ENCODE data around the gene MEGF6. TPM values are rescaled to one million over a fixed set of nuclear protein-coding genes. Genes with fewer than 3 reads are reported as not detected.

MEGF6 gene
- total RNA-seq, 5 donors from 2014 or later (not counting 1 experiment from before 2014, with no cell fraction given) = 63.3 to 213 (median 193) TPM

DNA sequence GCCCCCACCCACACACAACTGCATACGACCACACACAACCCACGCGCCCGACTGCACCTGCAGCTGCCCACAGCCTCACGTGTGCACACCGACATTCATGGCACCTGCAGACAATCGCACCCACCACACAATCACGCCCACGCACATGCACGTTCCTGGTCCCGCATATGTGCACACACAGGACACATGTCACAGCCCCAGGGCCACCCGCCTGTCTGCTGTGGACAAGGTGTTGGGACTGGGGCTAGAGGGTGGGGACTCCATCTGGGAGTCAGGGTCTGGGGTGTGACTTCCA is 100.4 kb downstream of the MEGF6 start:
- Histone ChIP-seq H3K4me3 (ENCODE audit: control insufficient read depth in 1 of 2, extremely low read depth in 1 of 2, low read length in 1 of 2) (no peak overlapping the region), H3K36me3 (ENCODE audit: control insufficient read depth in 2 of 2, extremely low read depth in 1 of 2, insufficient read depth in 1 of 2, low read length in 1 of 2) (peaks cover 5 to 10% of the 10 kb centered on the region in 2 donors), H3K27ac (ENCODE audit: low read length) (no peak overlapping the region), H3K27me3 (replicated peaks in 1 of 2; ENCODE audit: control insufficient read depth in 2 of 2, extremely low read depth in 1 of 2, insufficient read depth in 2 of 2, low read length in 1 of 2) (no peaks in the 10 kb centered on the region), H3K9me3 (no peaks in the 10 kb centered on the region), H3K4me1 (ENCODE audit: control insufficient read depth in 1 of 2, extremely low read depth in 1 of 2, insufficient read depth in 2 of 2, low read length in 2 of 2) (no peaks in the 10 kb centered on the region)
- CTCF ChIA-PET = no interaction called here
- Mint-ChIP-seq H3K4me3 (no peak overlapping the region), H3K4me1 (peaks cover 0 to 6% (median 2%) of the 10 kb centered on the region in 3 donors), H3K9me3 (no peaks in the 10 kb centered on the region), H3K27me3 (no peaks in the 10 kb centered on the region), H3K27ac (no peak overlapping the region), H3K36me3 (peaks cover 13% of the 10 kb centered on the region)
- DNase-seq (no peak), ATAC-seq (replicated peaks in 1 of 4) (no peak)
- WGBS (ENCODE audit: insufficient coverage) = 78% methylated on average over 10 of the region's 12 CpGs
- POLR2A ChIA-PET = no interaction called here

DNA sequence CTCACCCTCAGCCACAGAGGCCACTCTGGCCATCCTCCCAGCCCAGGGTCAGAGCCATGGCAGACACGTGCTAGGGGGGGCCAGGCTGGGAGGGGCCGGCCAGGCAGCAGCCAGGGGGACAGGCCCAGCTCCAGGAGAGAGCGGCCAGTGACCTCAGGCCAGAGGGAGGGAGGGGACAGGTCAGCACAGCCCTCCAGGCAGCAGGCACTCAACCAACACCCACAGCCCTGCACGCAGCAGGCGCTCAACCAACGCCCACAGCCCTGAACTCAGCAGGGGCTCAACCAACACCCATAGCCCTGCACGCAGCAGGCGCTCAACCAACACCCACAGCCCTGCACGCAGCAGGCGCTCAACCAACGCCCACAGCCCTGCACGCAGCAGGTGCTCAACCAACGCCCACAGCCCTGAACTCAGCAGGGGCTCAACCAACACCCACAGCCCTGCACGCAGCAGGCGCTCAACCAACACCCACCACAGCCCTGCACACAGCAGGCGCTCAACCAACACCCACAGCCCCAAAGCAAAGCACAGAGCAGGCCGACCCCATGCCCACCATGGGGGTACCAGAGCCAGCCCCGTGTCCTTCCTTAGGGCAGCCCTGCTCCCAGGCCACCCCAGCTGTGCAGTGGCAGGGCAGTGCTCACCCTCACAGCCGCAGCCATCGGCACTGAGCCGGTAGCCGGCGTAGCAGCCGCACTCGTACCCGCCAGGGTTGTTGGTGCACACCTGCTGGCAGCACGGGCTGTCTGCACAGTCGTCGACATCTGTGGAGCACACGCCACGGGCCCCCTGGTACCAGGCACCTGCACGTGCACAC is 101.0 kb downstream of the MEGF6 start:
- Mint-ChIP-seq H3K27ac (no peak overlapping the region), H3K9me3 (no peaks in the 10 kb centered on the region), H3K27me3 (no peaks in the 10 kb centered on the region), H3K4me3 (no peak overlapping the region), H3K4me1 (peaks cover 0 to 6% (median 2%) of the 10 kb centered on the region in 3 donors), H3K36me3 (peaks cover 13% of the 10 kb centered on the region)
- no peak overlapping the region for H3K27ac ChIP-seq (ENCODE audit: low read length)
- no peaks in the 10 kb centered on the region for H3K4me1 ChIP-seq (ENCODE audit: control insufficient read depth in 1 of 2, extremely low read depth in 1 of 2, insufficient read depth in 2 of 2, low read length in 2 of 2)
- POLR2A ChIA-PET = no interaction called here
- DNase-seq (no peak), ATAC-seq (replicated peaks in 1 of 4) (no peak)
- H3K4me3 ChIP-seq (ENCODE audit: control insufficient read depth in 1 of 2, extremely low read depth in 1 of 2, low read length in 1 of 2) = no peak overlapping the region
- H3K27me3 ChIP-seq (replicated peaks in 1 of 2; ENCODE audit: control insufficient read depth in 2 of 2, extremely low read depth in 1 of 2, insufficient read depth in 2 of 2, low read length in 1 of 2) = no peaks in the 10 kb centered on the region
- CTCF ChIA-PET = no interaction called here
- WGBS (ENCODE audit: insufficient coverage) = 77% methylated on average over 21 of the region's 32 CpGs
- H3K36me3 ChIP-seq (ENCODE audit: control insufficient read depth in 2 of 2, extremely low read depth in 1 of 2, insufficient read depth in 1 of 2, low read length in 1 of 2) = peaks cover 5 to 10% of the 10 kb centered on the region in 2 donors
- H3K9me3 ChIP-seq = no peaks in the 10 kb centered on the region

DNA sequence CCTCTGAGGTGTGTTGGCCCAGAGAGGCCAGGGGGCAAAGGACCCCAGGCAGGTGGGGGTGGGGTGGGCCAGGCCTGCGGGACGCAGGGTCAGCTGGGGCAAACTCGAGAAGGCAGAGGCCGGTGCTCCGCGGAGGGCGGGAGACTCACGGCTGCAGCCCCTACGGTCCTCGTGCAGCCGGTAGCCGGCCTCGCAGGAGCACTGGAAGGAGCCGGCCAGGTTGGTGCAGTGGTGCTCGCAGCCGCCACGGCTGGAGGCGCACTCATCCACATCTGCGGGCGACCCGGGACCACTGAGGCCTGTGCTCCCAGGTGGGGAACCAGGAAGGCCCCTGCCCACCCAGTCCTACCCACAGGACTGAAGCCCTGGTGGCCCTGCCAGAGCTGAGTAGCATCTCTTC is 101.6 kb downstream of the MEGF6 start:
- H3K27ac ChIP-seq (ENCODE audit: low read length) = no peak overlapping the region
- H3K36me3 ChIP-seq (ENCODE audit: control insufficient read depth in 2 of 2, extremely low read depth in 1 of 2, insufficient read depth in 1 of 2, low read length in 1 of 2) = peaks cover 5 to 10% of the 10 kb centered on the region in 2 donors
- Mint-ChIP-seq H3K27ac (no peak overlapping the region), H3K9me3 (no peaks in the 10 kb centered on the region), H3K36me3 (peaks cover 13% of the 10 kb centered on the region), H3K4me1 (peaks cover 0 to 6% (median 2%) of the 10 kb centered on the region in 3 donors), H3K27me3 (no peaks in the 10 kb centered on the region), H3K4me3 (no peak overlapping the region)
- H3K4me3 ChIP-seq (ENCODE audit: control insufficient read depth in 1 of 2, extremely low read depth in 1 of 2, low read length in 1 of 2) = no peak overlapping the region
- 93% methylated on average over 21 of the region's 21 CpGs for WGBS (ENCODE audit: insufficient coverage)
- no peaks in the 10 kb centered on the region for H3K9me3 ChIP-seq
- no peaks in the 10 kb centered on the region for H3K4me1 ChIP-seq (ENCODE audit: control insufficient read depth in 1 of 2, extremely low read depth in 1 of 2, insufficient read depth in 2 of 2, low read length in 2 of 2)
- no peaks in the 10 kb centered on the region for H3K27me3 ChIP-seq (replicated peaks in 1 of 2; ENCODE audit: control insufficient read depth in 2 of 2, extremely low read depth in 1 of 2, insufficient read depth in 2 of 2, low read length in 1 of 2)
- POLR2A ChIA-PET = no interaction called here
- ATAC-seq (replicated peaks in 1 of 4) (no peak), DNase-seq (no peak)
- CTCF ChIA-PET = no interaction called here

DNA sequence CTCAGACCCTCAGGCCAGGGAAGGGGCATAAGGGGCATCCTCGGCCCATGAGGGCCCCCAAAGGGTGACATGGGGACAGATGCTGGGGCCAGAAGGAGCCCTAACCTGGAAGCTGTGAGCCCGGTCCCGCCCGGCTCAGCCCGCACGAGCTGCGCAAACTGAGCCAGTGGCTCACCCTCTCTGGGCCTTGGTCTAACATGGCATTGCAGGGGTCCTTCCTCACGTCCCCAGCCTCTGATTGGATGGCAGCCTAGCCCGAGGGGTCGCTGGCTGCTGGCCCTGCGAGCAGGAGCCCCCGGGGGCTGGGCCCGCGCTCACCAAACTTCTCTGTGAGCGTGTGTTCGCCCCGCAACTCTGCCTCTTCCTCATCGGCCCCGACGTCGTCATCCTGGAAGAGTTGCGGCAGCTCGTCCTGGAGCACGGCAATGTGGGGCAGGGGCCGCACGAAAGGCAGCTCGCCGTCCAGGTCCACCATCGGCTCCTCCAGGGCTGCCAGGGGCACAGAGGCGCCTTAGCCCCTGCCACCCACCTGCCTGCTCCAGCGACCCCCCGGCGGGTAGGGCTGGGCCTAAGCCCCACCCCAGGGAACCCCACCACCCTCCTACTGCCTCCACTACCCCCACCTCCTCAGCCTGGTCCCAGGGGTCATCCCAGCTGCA is 102.4 kb downstream of the MEGF6 start:
- H3K27ac ChIP-seq (ENCODE audit: low read length) = no peak overlapping the region
- H3K27ac Mint-ChIP-seq = no peak overlapping the region
- no peak for DNase-seq
- no peaks in the 10 kb centered on the region for H3K9me3 Mint-ChIP-seq
- H3K9me3 ChIP-seq = no peaks in the 10 kb centered on the region
- no peaks in the 10 kb centered on the region for H3K27me3 Mint-ChIP-seq
- H3K27me3 ChIP-seq (replicated peaks in 1 of 2; ENCODE audit: control insufficient read depth in 2 of 2, extremely low read depth in 1 of 2, insufficient read depth in 2 of 2, low read length in 1 of 2) = no peaks in the 10 kb centered on the region
- CTCF ChIA-PET = no interaction called here
- peaks cover 5 to 13% of the 10 kb centered on the region in 2 donors for H3K36me3 ChIP-seq (ENCODE audit: control insufficient read depth in 2 of 2, extremely low read depth in 1 of 2, insufficient read depth in 1 of 2, low read length in 1 of 2)
- no peak overlapping the region for H3K4me3 ChIP-seq (ENCODE audit: control insufficient read depth in 1 of 2, extremely low read depth in 1 of 2, low read length in 1 of 2)
- POLR2A ChIA-PET = no interaction called here
- H3K4me3 Mint-ChIP-seq = no peak overlapping the region
- peaks cover 13% of the 10 kb centered on the region for H3K36me3 Mint-ChIP-seq
- no peaks in the 10 kb centered on the region for H3K4me1 ChIP-seq (ENCODE audit: control insufficient read depth in 1 of 2, extremely low read depth in 1 of 2, insufficient read depth in 2 of 2, low read length in 2 of 2)
- WGBS (ENCODE audit: insufficient coverage) = 89% methylated on average over 32 of the region's 33 CpGs
- no peak for ATAC-seq (replicated peaks in 1 of 4)
- H3K4me1 Mint-ChIP-seq = peaks cover 0 to 6% (median 2%) of the 10 kb centered on the region in 3 donors

DNA sequence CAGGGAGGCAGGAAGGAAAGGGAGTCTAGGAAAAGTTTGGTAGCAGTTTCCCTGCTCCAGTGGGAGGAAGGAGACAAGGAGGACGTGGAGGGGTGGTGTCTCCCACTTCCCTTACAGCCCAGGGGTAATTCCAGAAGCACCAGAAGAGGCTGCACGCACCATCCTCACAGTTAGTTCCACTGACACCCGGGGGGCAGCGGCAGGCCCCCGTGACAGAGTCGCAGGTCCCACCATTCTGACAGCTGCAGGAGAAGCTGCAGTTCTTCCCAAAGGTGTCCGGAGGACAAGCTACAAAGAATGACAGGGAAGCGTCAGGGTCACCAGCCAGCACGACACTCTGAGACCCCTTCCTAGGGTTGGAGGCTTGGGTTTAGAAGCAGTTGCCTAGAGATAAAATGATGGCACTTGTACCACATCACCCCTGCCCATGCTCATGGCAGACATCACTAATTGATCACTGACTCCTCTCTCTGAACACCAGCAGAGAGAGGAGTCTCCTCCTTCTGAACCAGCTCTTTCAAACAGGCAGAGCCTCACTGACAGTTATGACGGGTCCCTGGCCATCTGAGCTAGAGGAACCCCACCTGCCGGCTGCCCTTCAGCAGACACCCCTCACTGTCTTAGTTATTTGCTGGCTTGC is 103.6 kb downstream of the MEGF6 start:
- Mint-ChIP-seq H3K27ac (no peak overlapping the region), H3K27me3 (no peaks in the 10 kb centered on the region), H3K4me3 (no peak overlapping the region), H3K9me3 (no peaks in the 10 kb centered on the region), H3K4me1 (peaks cover 0 to 6% (median 2%) of the 10 kb centered on the region in 3 donors), H3K36me3 (peaks cover 13% of the 10 kb centered on the region)
- Histone ChIP-seq H3K27ac (ENCODE audit: low read length) (no peak overlapping the region), H3K4me3 (ENCODE audit: control insufficient read depth in 1 of 2, extremely low read depth in 1 of 2, low read length in 1 of 2) (no peak overlapping the region), H3K36me3 (ENCODE audit: control insufficient read depth in 2 of 2, extremely low read depth in 1 of 2, insufficient read depth in 1 of 2, low read length in 1 of 2) (peaks cover 5 to 11% of the 10 kb centered on the region in 2 donors), H3K27me3 (replicated peaks in 1 of 2; ENCODE audit: control insufficient read depth in 2 of 2, extremely low read depth in 1 of 2, insufficient read depth in 2 of 2, low read length in 1 of 2) (no peaks in the 10 kb centered on the region), H3K4me1 (ENCODE audit: control insufficient read depth in 1 of 2, extremely low read depth in 1 of 2, insufficient read depth in 2 of 2, low read length in 2 of 2) (no peaks in the 10 kb centered on the region), H3K9me3 (no peaks in the 10 kb centered on the region)
- ChIA-PET CTCF (no interaction called here), POLR2A (no interaction called here)
- ATAC-seq (replicated peaks in 1 of 4) (no peak), DNase-seq (no peak)
- 100% methylated on average over 3 of the region's 11 CpGs for WGBS (ENCODE audit: insufficient coverage)

DNA sequence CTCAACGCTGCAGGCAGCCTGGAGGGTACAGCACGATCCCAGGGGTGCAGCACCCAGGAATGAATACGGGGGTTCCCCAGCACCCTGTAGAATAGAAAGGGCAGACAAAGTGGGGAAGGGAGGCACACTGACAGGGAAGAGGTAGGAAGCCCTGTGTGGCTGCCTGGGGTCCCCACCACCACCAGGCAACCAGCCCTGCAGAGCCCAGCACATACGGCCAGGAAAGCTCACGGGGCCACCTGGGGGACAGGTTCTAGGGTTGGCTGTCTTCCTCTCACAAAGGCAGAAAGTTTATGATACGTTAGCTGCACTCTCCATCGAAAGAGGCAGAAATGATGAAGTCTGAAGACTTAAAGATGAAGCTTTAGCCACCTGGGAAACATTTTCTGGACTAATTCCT is 104.4 kb downstream of the MEGF6 start:
- no peaks in the 10 kb centered on the region for H3K27me3 ChIP-seq (replicated peaks in 1 of 2; ENCODE audit: control insufficient read depth in 2 of 2, extremely low read depth in 1 of 2, insufficient read depth in 2 of 2, low read length in 1 of 2)
- no peaks in the 10 kb centered on the region for H3K4me1 ChIP-seq (ENCODE audit: control insufficient read depth in 1 of 2, extremely low read depth in 1 of 2, insufficient read depth in 2 of 2, low read length in 2 of 2)
- H3K4me3 ChIP-seq (ENCODE audit: control insufficient read depth in 1 of 2, extremely low read depth in 1 of 2, low read length in 1 of 2) = no peak overlapping the region
- CTCF ChIA-PET = no interaction called here
- H3K36me3 ChIP-seq (ENCODE audit: control insufficient read depth in 2 of 2, extremely low read depth in 1 of 2, insufficient read depth in 1 of 2, low read length in 1 of 2) = peaks cover 5 to 6% of the 10 kb centered on the region in 2 donors
- POLR2A ChIA-PET = no interaction called here
- H3K27ac Mint-ChIP-seq = no peak overlapping the region
- no peak overlapping the region for H3K27ac ChIP-seq (ENCODE audit: low read length)
- peaks cover 0 to 6% (median 0%) of the 10 kb centered on the region in 3 donors for H3K4me1 Mint-ChIP-seq
- H3K36me3 Mint-ChIP-seq = peaks cover 9% of the 10 kb centered on the region
- WGBS (ENCODE audit: insufficient coverage) = 77% methylated on average over 6 of the region's 7 CpGs
- H3K4me3 Mint-ChIP-seq = no peak overlapping the region
- no peaks in the 10 kb centered on the region for H3K9me3 Mint-ChIP-seq
- no peaks in the 10 kb centered on the region for H3K27me3 Mint-ChIP-seq
- ATAC-seq (replicated peaks in 1 of 4) (no peak), DNase-seq (no peak)
- H3K9me3 ChIP-seq = no peaks in the 10 kb centered on the region
